Vagina (tissue), 2 donors: ENCODE results near the gene GAA. TPM values are rescaled to one million over a fixed set of nuclear protein-coding genes. Genes with fewer than 3 reads are reported as not detected.

Experiments
- DNase-seq, 2 donors: peaks; one replicate each; pipeline ENCODE4 v3.0.0-alpha.2; 2017; ENCODE audit errors: extremely low spot score in 2 of 2
- H3K27ac ChIP-seq: fragments of 200-600 bp; sonication (generic); one replicate; pipeline ENCODE4 v1.5.1; 2019
- H3K27me3 ChIP-seq: fragments of 200-600 bp; sonication (generic); one replicate; pipeline ENCODE4 v1.5.1; 2019
- H3K36me3 ChIP-seq, 2 donors: fragments of 200-600 bp; sonication (generic); one replicate each; pipeline ENCODE4 v1.5.1; 2017 to 2019
- H3K4me1 ChIP-seq: fragments of 200-600 bp; sonication (generic); one replicate; pipeline ENCODE4 v1.5.1; 2019
- H3K4me3 ChIP-seq, 2 donors: fragments of 200-600 bp; sonication (generic); 1 replicate in 1 of 2; 2 replicates in 1 of 2; pipeline ENCODE4 v1.5.1; 2016 to 2019
- H3K9me3 ChIP-seq: fragments of 200-600 bp; sonication (generic); one replicate; pipeline ENCODE4 v1.5.1; 2019
- POLR2A ChIP-seq, 2 donors: fragments of 450-650 bp; IDR thresholded peaks; one replicate each; pipeline ENCODE4 v1.6.1; 2017; ENCODE audit warnings: antibody characterized with exemption in 2 of 2, mild to moderate bottlenecking in 2 of 2, moderate library complexity in 2 of 2
- POLR2AphosphoS5 ChIP-seq, 2 donors: sonication (generic); formaldehyde crosslinking; IDR thresholded peaks; one replicate each; pipeline ENCODE4 v1.9.0; 2017; ENCODE audit warnings: antibody characterized with exemption in 2 of 2, mild to moderate bottlenecking in 2 of 2, low read depth in 1 of 2; ENCODE audit not compliant: insufficient read depth in 1 of 2
- intact Hi-C: fragments of 100-400 bp; cut with DNase I; formaldehyde crosslinking; loops from one replicate; pipeline ENCODE4 v1.15.1; 2023
- total RNA-seq: library from RNA; depleted of rRNA; stranded (reverse); fragments of >200 nt; gene quantifications from one replicate; pipeline ENCODE4 v1.2.3, GENCODE V29; 2016
- TF ChIP-seq, protein P1 (sequence below), 3 experiments: fragments of 450-650 bp in 2 of 3; fragments of 200-600 bp in 1 of 3; sonication (generic) in 1 of 3; IDR thresholded peaks; one replicate each; pipeline ENCODE4 v1.5.1; 2017 to 2019; ENCODE audit warnings: antibody characterized with exemption in 3 of 3, mild to moderate bottlenecking in 2 of 3, moderate library complexity in 2 of 3

The GAA gene
- total RNA-seq, 1 donor from 2014 or later: 34.1 TPM

DNA sequence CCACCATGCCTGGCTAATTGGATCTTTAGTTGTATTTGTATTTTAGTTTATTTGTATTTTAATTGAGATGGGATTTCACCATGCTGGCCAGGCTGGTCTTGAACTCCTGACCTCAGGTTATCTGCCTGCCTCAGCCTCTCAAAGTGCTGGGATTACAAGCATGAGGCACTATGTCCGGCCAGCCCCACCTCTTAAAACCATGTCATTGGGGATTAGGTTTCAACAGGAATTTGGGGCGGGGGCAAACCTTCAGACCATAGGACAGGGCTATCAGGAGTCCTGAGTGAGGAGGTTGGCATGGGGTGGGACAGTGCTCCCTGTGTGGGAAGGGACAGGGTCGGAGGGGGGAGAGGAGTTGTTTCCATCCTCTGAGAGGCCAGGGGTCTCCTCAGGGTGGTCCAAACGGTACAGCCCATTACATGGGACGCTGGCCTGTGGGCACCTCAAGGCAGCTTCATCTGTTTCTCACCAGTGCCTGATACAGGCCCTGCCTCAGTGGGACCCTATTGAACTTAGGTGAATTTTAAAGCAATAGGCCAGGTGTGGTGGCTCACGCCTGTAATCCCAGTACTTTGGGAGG lies 21.6 kb downstream of the GAA start:
- intact Hi-C loops: no loop called here
- H3K9me3 ChIP-seq: no peaks in the 10 kb centered on the region
- no peak overlapping the region for H3K27ac ChIP-seq
- no peak overlapping the region for H3K4me3 ChIP-seq
- no peaks in the 10 kb centered on the region for H3K27me3 ChIP-seq
- no peak for DNase-seq
- H3K36me3 ChIP-seq: peaks cover 0 to 7% of the 10 kb centered on the region in 2 donors
- TF ChIP-seq, protein P1, sequence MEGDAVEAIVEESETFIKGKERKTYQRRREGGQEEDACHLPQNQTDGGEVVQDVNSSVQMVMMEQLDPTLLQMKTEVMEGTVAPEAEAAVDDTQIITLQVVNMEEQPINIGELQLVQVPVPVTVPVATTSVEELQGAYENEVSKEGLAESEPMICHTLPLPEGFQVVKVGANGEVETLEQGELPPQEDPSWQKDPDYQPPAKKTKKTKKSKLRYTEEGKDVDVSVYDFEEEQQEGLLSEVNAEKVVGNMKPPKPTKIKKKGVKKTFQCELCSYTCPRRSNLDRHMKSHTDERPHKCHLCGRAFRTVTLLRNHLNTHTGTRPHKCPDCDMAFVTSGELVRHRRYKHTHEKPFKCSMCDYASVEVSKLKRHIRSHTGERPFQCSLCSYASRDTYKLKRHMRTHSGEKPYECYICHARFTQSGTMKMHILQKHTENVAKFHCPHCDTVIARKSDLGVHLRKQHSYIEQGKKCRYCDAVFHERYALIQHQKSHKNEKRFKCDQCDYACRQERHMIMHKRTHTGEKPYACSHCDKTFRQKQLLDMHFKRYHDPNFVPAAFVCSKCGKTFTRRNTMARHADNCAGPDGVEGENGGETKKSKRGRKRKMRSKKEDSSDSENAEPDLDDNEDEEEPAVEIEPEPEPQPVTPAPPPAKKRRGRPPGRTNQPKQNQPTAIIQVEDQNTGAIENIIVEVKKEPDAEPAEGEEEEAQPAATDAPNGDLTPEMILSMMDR (IDR thresholded peaks at IDR 0.05): no peak
- TF ChIP-seq POLR2A (IDR thresholded peaks at IDR 0.05) (no peak), POLR2AphosphoS5 (IDR thresholded peaks at IDR 0.05; ENCODE audit: insufficient read depth in 1 of 2, low read depth in 1 of 2) (no peak)
- H3K4me1 ChIP-seq: no peaks in the 10 kb centered on the region

DNA sequence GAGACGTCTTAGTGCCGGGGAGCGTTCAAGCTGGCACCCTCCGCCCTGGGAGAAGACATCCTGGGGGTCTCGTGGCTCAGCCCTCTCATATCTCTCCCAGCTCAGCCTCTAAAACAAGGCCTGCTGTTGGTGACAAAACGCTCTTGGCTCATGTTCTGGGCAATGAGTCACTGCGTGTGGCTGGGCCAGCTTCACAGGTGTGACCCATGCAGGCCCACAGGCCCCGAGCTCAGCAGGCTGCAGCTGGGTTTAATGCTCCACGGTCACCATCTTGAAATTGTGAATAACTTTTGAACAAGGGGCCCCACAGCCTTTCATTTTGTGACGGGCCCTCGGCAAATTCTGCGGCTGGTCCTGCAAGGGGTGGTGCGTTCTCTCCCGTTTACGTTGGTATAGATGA lies 22.4 kb downstream of the GAA start:
- Histone ChIP-seq H3K4me1 (no peaks in the 10 kb centered on the region), H3K4me3 (no peak overlapping the region), H3K27ac (no peak overlapping the region), H3K27me3 (no peaks in the 10 kb centered on the region), H3K36me3 (peaks cover 0 to 7% of the 10 kb centered on the region in 2 donors), H3K9me3 (no peaks in the 10 kb centered on the region)
- DNase-seq: no peak
- no peak for TF ChIP-seq POLR2A (IDR thresholded peaks at IDR 0.05)
- TF ChIP-seq, protein P1 (IDR thresholded peaks at IDR 0.05): no peak
- no peak for TF ChIP-seq POLR2AphosphoS5 (IDR thresholded peaks at IDR 0.05; ENCODE audit: insufficient read depth in 1 of 2, low read depth in 1 of 2)
- intact Hi-C loops: no loop called here

DNA sequence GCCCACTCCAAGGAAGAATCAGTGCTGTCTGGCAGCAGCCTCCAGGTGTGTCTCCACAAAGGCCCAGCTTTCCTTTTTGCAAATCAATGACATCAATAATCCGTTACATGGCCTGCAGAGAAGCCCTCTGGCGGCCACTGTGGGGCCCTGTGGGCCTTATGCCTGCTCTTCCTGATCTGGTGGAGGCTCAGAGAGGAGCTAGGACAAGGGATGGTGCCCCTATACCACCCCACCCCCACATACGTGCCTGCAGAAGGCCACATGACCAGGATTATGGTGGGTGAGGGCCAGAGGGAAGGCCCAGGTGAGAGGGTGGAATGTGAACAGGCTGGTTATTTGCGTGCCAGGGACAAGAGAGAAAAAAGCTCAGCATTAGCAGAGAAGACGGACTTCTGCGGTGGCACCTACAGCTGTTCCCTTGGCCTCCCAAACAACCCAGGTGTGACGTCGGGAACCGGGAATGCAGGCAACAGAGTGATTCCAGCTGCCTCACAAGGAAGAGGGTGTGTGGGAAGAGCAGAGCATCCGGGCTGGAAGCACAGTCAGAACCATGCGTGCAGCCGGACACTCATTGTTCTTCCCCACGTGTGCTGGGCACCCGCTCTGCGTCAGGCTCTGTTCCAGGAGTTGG lies 23.1 kb downstream of the GAA start:
- DNase-seq: no peak
- no peak overlapping the region for H3K4me3 ChIP-seq
- intact Hi-C loops: no loop called here
- peaks cover 0 to under 1% of the 10 kb centered on the region in 2 donors for H3K36me3 ChIP-seq
- no peaks in the 10 kb centered on the region for H3K27me3 ChIP-seq
- no peak overlapping the region for H3K27ac ChIP-seq
- H3K4me1 ChIP-seq: no peaks in the 10 kb centered on the region
- no peak for TF ChIP-seq POLR2A (IDR thresholded peaks at IDR 0.05)
- TF ChIP-seq POLR2AphosphoS5 (IDR thresholded peaks at IDR 0.05; ENCODE audit: insufficient read depth in 1 of 2, low read depth in 1 of 2): no peak
- TF ChIP-seq, protein P1 (IDR thresholded peaks at IDR 0.05): no peak
- H3K9me3 ChIP-seq: no peaks in the 10 kb centered on the region

DNA sequence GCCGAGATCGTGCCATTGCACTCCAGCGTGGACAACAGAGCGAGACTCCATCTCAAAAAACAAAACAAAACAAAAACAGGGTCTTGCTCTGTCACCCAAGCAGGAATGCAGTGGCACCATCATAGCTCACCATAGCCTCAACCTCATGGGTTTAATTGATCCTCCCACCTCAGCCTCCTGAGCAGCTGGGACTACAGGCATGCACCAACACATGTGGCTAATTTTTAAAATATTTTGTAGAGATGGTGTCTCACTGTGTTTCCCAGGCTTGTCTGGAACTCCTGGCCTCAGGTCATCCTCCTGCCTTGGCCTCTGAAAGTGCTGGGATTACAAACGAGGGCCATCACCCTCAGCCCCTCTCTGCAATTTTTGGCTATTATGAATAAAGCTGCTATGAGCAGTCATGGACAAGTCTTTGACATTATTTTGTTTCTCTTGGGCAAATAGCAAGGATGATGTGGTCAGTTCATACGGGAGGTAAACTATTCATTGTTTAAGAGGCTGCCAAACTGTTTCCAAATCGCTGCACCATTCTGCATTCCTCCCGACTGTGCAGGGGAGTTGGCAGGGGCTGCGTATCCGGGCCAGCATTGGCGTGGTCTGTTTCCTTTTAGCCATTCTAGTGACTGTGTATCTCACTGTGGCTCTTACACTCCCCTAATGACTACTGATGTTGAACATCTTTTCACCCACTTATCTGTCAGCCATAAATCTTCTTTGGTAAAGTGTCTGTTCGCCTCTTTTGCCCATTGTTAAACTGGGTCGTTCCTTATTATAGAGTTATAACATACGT lies 24.5 kb downstream of the GAA start:
- intact Hi-C loops: no loop called here
- Histone ChIP-seq H3K27ac (no peak overlapping the region), H3K27me3 (no peaks in the 10 kb centered on the region), H3K4me3 (no peak overlapping the region), H3K9me3 (no peaks in the 10 kb centered on the region), H3K4me1 (no peaks in the 10 kb centered on the region), H3K36me3 (no peaks in the 10 kb centered on the region)
- DNase-seq: no peak
- TF ChIP-seq POLR2A (IDR thresholded peaks at IDR 0.05) (no peak), POLR2AphosphoS5 (IDR thresholded peaks at IDR 0.05; ENCODE audit: insufficient read depth in 1 of 2, low read depth in 1 of 2) (no peak)
- TF ChIP-seq, protein P1 (IDR thresholded peaks at IDR 0.05): no peak

DNA sequence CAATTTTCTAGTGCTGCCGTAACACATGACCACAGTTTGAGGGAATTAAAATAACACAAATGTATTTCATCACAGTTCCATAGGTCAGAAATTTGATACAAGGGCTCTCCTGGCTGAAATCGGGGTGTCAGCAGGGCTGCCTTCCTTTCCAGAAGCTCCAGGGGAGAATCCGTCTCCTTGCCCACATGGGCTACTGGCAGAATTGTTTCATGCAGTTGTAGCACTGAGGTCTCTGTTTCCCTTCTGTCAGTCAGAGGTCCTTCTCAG lies 25.0 kb downstream of the GAA start:
- TF ChIP-seq POLR2AphosphoS5 (IDR thresholded peaks at IDR 0.05; ENCODE audit: insufficient read depth in 1 of 2, low read depth in 1 of 2): no peak
- TF ChIP-seq, protein P1 (IDR thresholded peaks at IDR 0.05): no peak
- TF ChIP-seq POLR2A (IDR thresholded peaks at IDR 0.05): no peak
- Histone ChIP-seq H3K36me3 (no peaks in the 10 kb centered on the region), H3K9me3 (no peaks in the 10 kb centered on the region), H3K27ac (no peak overlapping the region), H3K27me3 (no peaks in the 10 kb centered on the region), H3K4me3 (no peak overlapping the region), H3K4me1 (no peaks in the 10 kb centered on the region)
- intact Hi-C loops: no loop called here
- DNase-seq: no peak
